GM12878 (cell line): ENCODE measurements around the gene PDXP. TPM values are rescaled to one million over a fixed set of nuclear protein-coding genes. Genes with fewer than 3 reads are reported as not detected.

Experiments used
- BMI1 ChIP-seq: fragments of 450-650 bp; IDR thresholded peaks from 2 replicates; pipeline ENCODE4 v1.6.1; 2016; ENCODE audit warnings: mild to moderate bottlenecking, moderate library complexity, borderline replicate concordance
- CREM ChIP-seq: IDR thresholded peaks from 2 replicates; pipeline ENCODE4 v1.6.1; 2014; ENCODE audit warnings: antibody characterized with exemption, low read depth
- ETV6 ChIP-seq, 2 experiments: fragments of 450-650 bp in 1 of 2; IDR thresholded peaks in 1 of 2; conservative IDR thresholded peaks in 1 of 2; 2 replicates each; pipeline ENCODE4 v1.6.1; 2014; ENCODE audit warnings: antibody characterized with exemption in 1 of 2, borderline replicate concordance in 1 of 2, low read depth in 1 of 2, mild to moderate bottlenecking in 1 of 2, moderate library complexity in 1 of 2
- FOS ChIP-seq: IDR thresholded peaks from 3 replicates; pipeline ENCODE4 v1.6.1; 2011; ENCODE audit warnings: borderline replicate concordance; ENCODE audit not compliant: insufficient read length; ENCODE audit errors: extremely low read depth
- IKZF1 ChIP-seq: fragments of 450-650 bp; conservative IDR thresholded peaks from 2 replicates; pipeline ENCODE4 v1.6.1; 2017; ENCODE audit warnings: antibody characterized with exemption, mild to moderate bottlenecking
- IKZF2 ChIP-seq, 2 experiments: fragments of 450-650 bp; IDR thresholded peaks; 2 replicates each; pipeline ENCODE4 v1.6.1; 2017; ENCODE audit warnings: mild to moderate bottlenecking in 2 of 2, moderate library complexity in 2 of 2
- KAT2A ChIP-seq: conservative IDR thresholded peaks from 2 replicates; pipeline ENCODE4 v1.6.1; 2011; ENCODE audit warnings: low read depth, low read length; ENCODE audit not compliant: control insufficient read depth
- NR2C2 ChIP-seq: IDR thresholded peaks from 2 replicates; pipeline ENCODE4 v1.6.1; 2011; ENCODE audit warnings: borderline replicate concordance, low read depth; ENCODE audit not compliant: control insufficient read depth, insufficient read length
- RAD21 ChIP-seq: IDR thresholded peaks from 2 replicates; pipeline ENCODE4 v1.6.1; 2011; ENCODE audit warnings: mild to moderate bottlenecking, low read depth, low read length, moderate library complexity; ENCODE audit not compliant: insufficient read depth
- RCOR1 ChIP-seq: conservative IDR thresholded peaks from 2 replicates; pipeline ENCODE4 v1.6.1; 2012; ENCODE audit warnings: low read depth, low read length, improper control_type of control experiment
- SMC3 ChIP-seq: IDR thresholded peaks from 2 replicates; pipeline ENCODE4 v1.6.1; 2011; ENCODE audit warnings: low read length, improper control_type of control experiment, borderline replicate concordance
- SPI1 ChIP-seq: IDR thresholded peaks from 2 replicates; pipeline ENCODE4 v1.6.1; 2011; ENCODE audit warnings: low read depth, mild to moderate bottlenecking, low read length, moderate library complexity, borderline replicate concordance; ENCODE audit not compliant: insufficient read depth
- SREBF1 ChIP-seq: IDR thresholded peaks from 2 replicates; pipeline ENCODE4 v1.6.1; 2012; ENCODE audit warnings: mild to moderate bottlenecking, low read length
- STAT3 ChIP-seq: IDR thresholded peaks from 2 replicates; pipeline ENCODE4 v1.6.1; 2011; ENCODE audit warnings: low read depth, low read length, improper control_type of control experiment
- TCF7 ChIP-seq: IDR thresholded peaks from 2 replicates; pipeline ENCODE4 v1.6.1; 2014; ENCODE audit warnings: antibody characterized with exemption, borderline replicate concordance
- ZNF207 ChIP-seq: fragments of 450-650 bp; IDR thresholded peaks from 2 replicates; pipeline ENCODE4 v1.6.1; 2014; ENCODE audit warnings: antibody characterized with exemption, mild to moderate bottlenecking, borderline replicate concordance
- polyA plus RNA-seq, 11 experiments: library from polyadenylated mRNA; depleted of rRNA in 4 of 11; unstranded in 6 of 11; stranded (reverse) in 5 of 11; fragments of >200 nt; fragmentation: Nextera tagmentation in 4 of 11; fragmentation: Illumina TruSeq in 1 of 11; extraction: Ambion mirVana in 4 of 11; extraction: Trizol in 1 of 11; gene quantifications; 1 replicate in 1 of 11; 2 replicates in 10 of 11; pipeline versions ENCODE4 v1.2.1 to v1.2.3, GENCODE V29; 2011 to 2016; ENCODE audit warnings: inconsistent platforms in 2 of 11, missing spikeins in 2 of 11, low read depth in 1 of 11
- total RNA-seq, 4 experiments: library from RNA; depleted of rRNA in 3 of 4; stranded (reverse); fragments of >200 nt in 3 of 4; fragmentation: Illumina TruSeq in 1 of 4; extraction: Trizol in 1 of 4; gene quantifications; 2 replicates each; pipeline versions ENCODE4 v1.2.1 to v1.2.3, GENCODE V29; 2013 to 2021
- TF ChIP-seq, protein P1 (sequence below): fragments of 450-650 bp; formaldehyde crosslinking; IDR thresholded peaks from 2 replicates; pipeline ENCODE4 v1.4.0; 2022; ENCODE audit warnings: mild to moderate bottlenecking, moderate library complexity
- TF ChIP-seq, protein P2 (sequence below): IDR thresholded peaks from 2 replicates; pipeline ENCODE4 v1.6.1; 2011; ENCODE audit warnings: borderline replicate concordance, low read depth, mild to moderate bottlenecking, moderate library complexity, mixed read lengths, low read length; ENCODE audit not compliant: insufficient read depth; ENCODE audit errors: extremely low read length
- TF ChIP-seq, protein P3 (sequence below): fragments of 450-650 bp; conservative IDR thresholded peaks from 2 replicates; pipeline ENCODE4 v1.6.1; 2017; ENCODE audit warnings: mild to moderate bottlenecking, moderate library complexity

PDXP gene
- total and polyA plus RNA-seq, 10 of the 15 experiments (the other 5 are each of a cell fraction or from before 2014, with no cell fraction given), result 4.4 to 56.7 (median 34.6) TPM

DNA sequence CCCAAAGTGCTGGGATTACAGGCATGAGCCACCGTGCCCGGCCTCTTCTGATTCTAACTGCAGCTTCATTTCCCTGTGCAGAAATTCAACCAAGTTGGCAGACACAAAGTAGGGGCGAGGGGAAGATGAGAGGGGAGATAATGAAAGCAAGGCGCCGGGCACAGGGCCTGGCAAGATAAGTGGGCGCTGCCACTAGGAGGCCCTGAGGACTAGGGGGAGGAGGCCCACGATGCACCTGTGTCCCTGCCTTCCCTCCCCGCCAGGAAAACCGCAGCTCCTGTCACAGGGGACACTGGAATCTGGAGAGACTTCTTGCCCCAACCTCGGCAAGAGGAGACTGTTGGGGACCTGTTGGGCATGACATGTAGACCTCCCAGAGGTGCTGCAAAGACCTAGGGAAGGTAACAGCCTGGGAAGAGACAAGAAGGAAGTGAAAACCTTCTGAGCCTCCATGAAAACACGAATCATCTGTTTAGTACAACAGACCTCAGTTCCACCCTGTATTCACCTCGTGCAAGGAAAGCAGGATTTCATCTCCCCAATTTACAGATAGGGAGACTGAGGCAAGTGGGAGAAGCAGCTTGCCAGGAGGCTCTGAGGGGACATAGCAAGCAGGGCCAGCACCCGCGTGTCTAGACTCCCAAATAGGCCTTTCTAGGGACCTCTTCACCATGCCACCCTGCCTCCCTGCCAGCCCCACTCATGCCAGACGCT is 13.8 kb downstream of the PDXP start (continued):
- TF ChIP-seq ETV6 (conservative IDR thresholded peaks at IDR 0.05 in 1 of 2, IDR thresholded peaks at IDR 0.05 in 1 of 2; ENCODE audit: borderline replicate concordance in 1 of 2, low read depth in 1 of 2), result no peak
- TF ChIP-seq NR2C2, result no peak
- no peak for TF ChIP-seq BMI1
- no peak for TF ChIP-seq RAD21
- TF ChIP-seq FOS, result no peak
- peak; percentile 58; the same call in 1 of the 2 replicates for TF ChIP-seq SPI1
- no peak for TF ChIP-seq TCF7
- TF ChIP-seq CREM, result no peak
- no peak for TF ChIP-seq STAT3
- TF ChIP-seq ZNF207, result no peak
- no peak for TF ChIP-seq RCOR1
- TF ChIP-seq, protein P1, sequence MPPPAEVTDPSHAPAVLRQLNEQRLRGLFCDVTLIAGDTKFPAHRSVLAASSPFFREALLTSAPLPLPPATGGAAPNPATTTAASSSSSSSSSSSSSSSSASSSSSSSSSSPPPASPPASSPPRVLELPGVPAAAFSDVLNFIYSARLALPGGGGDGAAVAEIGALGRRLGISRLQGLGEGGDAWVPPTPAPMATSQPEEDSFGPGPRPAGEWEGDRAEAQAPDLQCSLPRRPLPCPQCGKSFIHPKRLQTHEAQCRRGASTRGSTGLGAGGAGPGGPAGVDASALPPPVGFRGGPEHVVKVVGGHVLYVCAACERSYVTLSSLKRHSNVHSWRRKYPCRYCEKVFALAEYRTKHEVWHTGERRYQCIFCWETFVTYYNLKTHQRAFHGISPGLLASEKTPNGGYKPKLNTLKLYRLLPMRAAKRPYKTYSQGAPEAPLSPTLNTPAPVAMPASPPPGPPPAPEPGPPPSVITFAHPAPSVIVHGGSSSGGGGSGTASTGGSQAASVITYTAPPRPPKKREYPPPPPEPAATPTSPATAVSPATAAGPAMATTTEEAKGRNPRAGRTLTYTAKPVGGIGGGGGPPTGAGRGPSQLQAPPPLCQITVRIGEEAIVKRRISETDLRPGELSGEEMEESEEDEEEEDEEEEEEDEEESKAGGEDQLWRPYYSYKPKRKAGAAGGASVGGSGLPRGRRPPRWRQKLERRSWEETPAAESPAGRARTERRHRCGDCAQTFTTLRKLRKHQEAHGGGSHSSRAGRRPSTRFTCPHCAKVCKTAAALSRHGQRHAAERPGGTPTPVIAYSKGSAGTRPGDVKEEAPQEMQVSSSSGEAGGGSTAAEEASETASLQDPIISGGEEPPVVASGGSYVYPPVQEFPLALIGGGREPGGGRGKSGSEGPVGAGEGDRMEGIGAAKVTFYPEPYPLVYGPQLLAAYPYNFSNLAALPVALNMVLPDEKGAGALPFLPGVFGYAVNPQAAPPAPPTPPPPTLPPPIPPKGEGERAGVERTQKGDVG (CRISPR knock-in tag), result no peak
- TF ChIP-seq IKZF1, result 0 out of 2 replicates have a peak, but pooled peaks have one; percentile 47
- peak; percentile 18 to 32; a peak in 1 of 4 replicates for TF ChIP-seq IKZF2 (IDR thresholded peaks at IDR 0.05)
- no peak for TF ChIP-seq KAT2A
- no peak for TF ChIP-seq SMC3
- no peak for TF ChIP-seq SREBF1
- TF ChIP-seq, protein P2, sequence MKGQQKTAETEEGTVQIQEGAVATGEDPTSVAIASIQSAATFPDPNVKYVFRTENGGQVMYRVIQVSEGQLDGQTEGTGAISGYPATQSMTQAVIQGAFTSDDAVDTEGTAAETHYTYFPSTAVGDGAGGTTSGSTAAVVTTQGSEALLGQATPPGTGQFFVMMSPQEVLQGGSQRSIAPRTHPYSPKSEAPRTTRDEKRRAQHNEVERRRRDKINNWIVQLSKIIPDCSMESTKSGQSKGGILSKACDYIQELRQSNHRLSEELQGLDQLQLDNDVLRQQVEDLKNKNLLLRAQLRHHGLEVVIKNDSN, result no peak
- TF ChIP-seq, protein P3, sequence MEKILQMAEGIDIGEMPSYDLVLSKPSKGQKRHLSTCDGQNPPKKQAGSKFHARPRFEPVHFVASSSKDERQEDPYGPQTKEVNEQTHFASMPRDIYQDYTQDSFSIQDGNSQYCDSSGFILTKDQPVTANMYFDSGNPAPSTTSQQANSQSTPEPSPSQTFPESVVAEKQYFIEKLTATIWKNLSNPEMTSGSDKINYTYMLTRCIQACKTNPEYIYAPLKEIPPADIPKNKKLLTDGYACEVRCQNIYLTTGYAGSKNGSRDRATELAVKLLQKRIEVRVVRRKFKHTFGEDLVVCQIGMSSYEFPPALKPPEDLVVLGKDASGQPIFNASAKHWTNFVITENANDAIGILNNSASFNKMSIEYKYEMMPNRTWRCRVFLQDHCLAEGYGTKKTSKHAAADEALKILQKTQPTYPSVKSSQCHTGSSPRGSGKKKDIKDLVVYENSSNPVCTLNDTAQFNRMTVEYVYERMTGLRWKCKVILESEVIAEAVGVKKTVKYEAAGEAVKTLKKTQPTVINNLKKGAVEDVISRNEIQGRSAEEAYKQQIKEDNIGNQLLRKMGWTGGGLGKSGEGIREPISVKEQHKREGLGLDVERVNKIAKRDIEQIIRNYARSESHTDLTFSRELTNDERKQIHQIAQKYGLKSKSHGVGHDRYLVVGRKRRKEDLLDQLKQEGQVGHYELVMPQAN, result no peak
